Measurements from ENCODE around the gene SPATA22.
"Not testable (repeated sequence)": the region's sequence is repeated elsewhere in the genome, so short reads cannot be mapped to it uniquely, and the experiment has no call there.

The SPATA22 gene

GRCh38 chr17:3472137-3472536 is 518 bp upstream of the SPATA22 start:
- no peak overlapping the region for H3K27ac ChIP-seq
- TF ChIP-seq ZFX (IDR thresholded peaks at IDR 0.05; ENCODE audit: borderline replicate concordance) (no peak), CTCF (IDR thresholded peaks at IDR 0.05) (no peak)

GRCh38 chr17:3469529-3469928 is 2.1 kb downstream of the SPATA22 start:
- TF ChIP-seq CTCF (IDR thresholded peaks at IDR 0.05) (no peak), ZFX (IDR thresholded peaks at IDR 0.05; ENCODE audit: borderline replicate concordance) (no peak)
- no peak overlapping the region for H3K27ac ChIP-seq

GRCh38 chr17:3466355-3466754 is 5.3 kb downstream of the SPATA22 start:
- not testable (repeated sequence) for H3K27ac ChIP-seq

- TF ChIP-seq CTCF (IDR thresholded peaks at IDR 0.05) (peak; percentile 27; the same call in 1 of the 2 replicates), ZFX (IDR thresholded peaks at IDR 0.05; ENCODE audit: borderline replicate concordance) (no peak)
- peak overlapping the region; percentile 40 for H3K27ac ChIP-seq
Measured at GRCh38 chr17:3448059-3448665, 23.5 kb downstream of the SPATA22 start.

GRCh38 chr17:3447625-3448024 is 24.0 kb downstream of the SPATA22 start:
- H3K27ac ChIP-seq, result peak overlapping the region; percentile 40
- TF ChIP-seq ZFX (IDR thresholded peaks at IDR 0.05; ENCODE audit: borderline replicate concordance), result no peak
- TF ChIP-seq CTCF (IDR thresholded peaks at IDR 0.05), result peak; percentile 69

GRCh38 chr17:3440451-3440850 is 31.2 kb downstream of the SPATA22 start:
- H3K27ac ChIP-seq, result no peak overlapping the region
- TF ChIP-seq CTCF (IDR thresholded peaks at IDR 0.05) (no peak), ZFX (IDR thresholded peaks at IDR 0.05; ENCODE audit: borderline replicate concordance) (no peak)

- TF ChIP-seq ZFX (IDR thresholded peaks at IDR 0.05; ENCODE audit: borderline replicate concordance), result no peak
- TF ChIP-seq CTCF (IDR thresholded peaks at IDR 0.05), result no peak
- H3K27ac ChIP-seq, result no peak overlapping the region
Measured at GRCh38 chr17:3438368-3438767, 33.3 kb downstream of the SPATA22 start.

- TF ChIP-seq CTCF (IDR thresholded peaks at IDR 0.05) (no peak), ZFX (IDR thresholded peaks at IDR 0.05; ENCODE audit: borderline replicate concordance) (no peak)
- H3K27ac ChIP-seq, result no peak within 1 kb of the TSS
Measured at GRCh38 chr17:3433741-3434140, 37.9 kb downstream of the SPATA22 start, which contains the start of gene OR1E2. TSS of gene OR1E2 (minus strand) at chr17:3433841. CDS start at chr17:3433841, 0 bp downstream.

- not testable (repeated sequence) for H3K27ac ChIP-seq
Measured at GRCh38 chr17:3433215-3433614, 38.4 kb downstream of the SPATA22 start.

All from 22Rv1 (cell line).